Frontal cortex (tissue), 4 donors: Measurements from ENCODE around the gene CYP2A7. TPM values are rescaled to one million over a fixed set of nuclear protein-coding genes. Genes with fewer than 3 reads are reported as not detected.
"Not testable (repeated sequence)": the region's sequence is repeated elsewhere in the genome, so short reads cannot be mapped to it uniquely, and the experiment has no call there.

Experiments
- DNase-seq, 2 donors: peaks; one replicate each; pipeline ENCODE4 v3.0.0; 2012; ENCODE audit warnings: low spot score in 2 of 2
- FAIRE-seq: peaks from 2 replicates; lab custom pipeline; 2012; peaks lifted over from hg19 to GRCh38; lab: Jason Lieb, UNC
- total RNA-seq: library from RNA; depleted of rRNA; stranded (reverse); fragments of >200 nt; gene quantifications from one replicate; pipeline ENCODE4 v1.2.3, GENCODE V29; 2014
- donor health status: control.
- donor health status: control.
- donor health status: control.

The CYP2A7 gene
- total RNA-seq, 1 donor from 2014 or later = not detected

DNA sequence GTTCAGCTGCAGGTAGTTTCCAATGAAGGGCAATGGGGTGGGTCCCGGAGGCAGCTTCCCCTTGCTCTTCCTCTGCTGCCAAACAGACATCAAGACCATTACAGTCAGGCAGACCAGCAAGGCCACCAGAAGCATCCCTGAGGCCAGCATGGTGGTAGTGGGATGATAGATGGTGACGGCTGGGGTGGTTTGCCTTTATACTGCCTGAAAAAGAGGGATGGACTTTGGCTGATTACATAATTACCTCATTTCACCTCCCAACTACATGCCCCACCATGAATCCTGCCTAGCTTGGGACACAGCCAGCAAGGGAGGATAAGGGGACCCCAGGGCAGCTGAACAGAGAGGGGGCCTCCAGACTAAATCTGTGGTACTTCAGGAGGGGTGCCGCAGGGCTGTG is 31.8 kb downstream of the CYP2A7 start, which contains the start of gene CYP2A6:
TSS of gene CYP2A6 (minus strand) at position 171 of the 400 bp plus-strand sequence. CDS start at position 150, 21 bp downstream.
- FAIRE-seq, DNase-seq: not testable (repeated sequence)

DNA sequence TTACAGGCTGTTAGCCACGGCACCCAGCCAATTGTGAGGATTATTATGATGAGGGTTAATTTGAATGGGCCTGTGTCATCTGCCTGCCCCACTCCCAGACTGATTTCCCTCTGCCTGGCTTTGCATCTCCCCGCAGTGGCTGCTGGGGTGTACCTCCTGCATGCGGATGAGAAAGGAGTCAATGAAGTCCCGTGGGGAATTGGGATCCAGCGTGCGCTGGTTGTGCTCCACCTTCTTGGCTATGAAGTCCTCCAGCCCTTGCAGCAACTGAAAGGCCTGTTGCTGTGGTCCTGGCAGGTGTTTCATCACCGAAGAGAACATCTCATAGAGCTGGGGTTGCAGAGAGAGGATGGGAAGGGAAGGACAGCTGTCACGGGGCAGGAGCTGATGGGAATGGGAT is 35.3 kb downstream of the CYP2A7 start:
- FAIRE-seq, DNase-seq: not testable (repeated sequence)

DNA sequence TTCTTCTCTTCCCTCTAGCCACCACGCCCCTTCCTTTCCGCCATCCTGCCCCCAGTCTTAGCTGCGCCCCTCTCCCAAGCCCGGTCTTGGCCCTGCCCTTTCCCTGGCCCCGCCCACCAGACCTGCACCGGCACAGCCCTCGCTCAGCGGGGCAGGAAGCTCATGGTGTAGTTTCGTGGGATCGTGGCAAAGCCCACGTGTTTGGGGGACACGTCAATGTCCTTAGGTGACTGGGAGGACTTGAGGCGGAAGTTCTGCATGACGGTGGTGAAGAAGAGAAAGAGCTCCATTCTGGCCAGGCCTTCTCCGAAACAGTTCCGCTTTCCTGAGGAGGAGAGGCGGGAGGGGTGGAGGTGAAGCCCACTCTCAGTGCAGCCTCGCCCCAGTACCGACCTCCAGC is 38.4 kb downstream of the CYP2A7 start:
- not testable (repeated sequence) for FAIRE-seq, DNase-seq

DNA sequence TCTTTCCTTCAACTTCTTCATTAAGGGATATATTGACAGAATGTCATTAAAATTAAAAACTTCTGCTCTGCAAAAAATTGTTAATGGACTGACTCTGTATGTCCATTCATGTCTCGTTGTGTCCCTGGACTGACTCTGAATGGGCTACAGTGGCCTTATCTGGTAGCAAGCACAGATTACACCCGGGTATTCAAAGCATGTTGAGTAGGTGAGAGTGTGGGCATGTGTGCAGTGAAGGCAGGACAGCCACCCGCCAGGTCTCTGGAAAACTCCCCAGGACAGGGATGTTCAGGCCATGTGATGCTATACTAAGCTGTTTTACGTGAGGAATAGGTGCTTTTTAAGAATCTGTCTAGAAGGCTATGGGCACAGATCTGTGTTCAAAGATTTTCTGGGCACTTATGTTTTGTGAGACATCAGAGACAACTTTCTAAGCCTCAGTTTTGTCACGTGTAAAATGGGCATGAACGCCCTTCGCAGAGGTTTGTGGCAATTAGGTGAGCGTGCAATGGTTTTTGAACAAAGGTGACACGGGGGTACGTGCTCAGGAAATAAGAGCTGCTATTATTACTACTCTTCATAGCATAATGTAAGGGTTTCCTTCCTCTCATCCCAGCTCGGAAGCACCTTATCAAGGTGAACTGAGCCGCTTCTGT is 38.9 kb downstream of the CYP2A7 start:
- DNase-seq, FAIRE-seq: not testable (repeated sequence)

DNA sequence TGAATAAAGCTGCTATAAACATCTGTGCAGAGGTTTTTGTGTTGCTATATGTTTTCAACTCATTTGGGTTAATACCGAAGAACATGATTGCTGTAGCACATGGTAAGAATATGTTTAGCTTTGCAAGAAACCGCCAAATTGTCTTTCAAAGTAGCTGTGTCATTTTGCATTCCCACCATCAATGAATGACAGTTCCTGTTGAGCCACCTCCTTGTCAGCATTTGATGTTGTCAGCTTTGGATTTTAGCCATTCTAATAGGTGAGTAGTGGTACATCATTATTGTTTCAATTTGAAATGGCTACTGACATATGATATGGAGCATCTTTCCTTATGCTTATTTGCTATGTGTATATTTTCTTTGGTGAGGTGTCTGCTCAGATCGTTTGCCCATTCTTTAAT is 40.0 kb downstream of the CYP2A7 start:
- FAIRE-seq, DNase-seq: not testable (repeated sequence)

DNA sequence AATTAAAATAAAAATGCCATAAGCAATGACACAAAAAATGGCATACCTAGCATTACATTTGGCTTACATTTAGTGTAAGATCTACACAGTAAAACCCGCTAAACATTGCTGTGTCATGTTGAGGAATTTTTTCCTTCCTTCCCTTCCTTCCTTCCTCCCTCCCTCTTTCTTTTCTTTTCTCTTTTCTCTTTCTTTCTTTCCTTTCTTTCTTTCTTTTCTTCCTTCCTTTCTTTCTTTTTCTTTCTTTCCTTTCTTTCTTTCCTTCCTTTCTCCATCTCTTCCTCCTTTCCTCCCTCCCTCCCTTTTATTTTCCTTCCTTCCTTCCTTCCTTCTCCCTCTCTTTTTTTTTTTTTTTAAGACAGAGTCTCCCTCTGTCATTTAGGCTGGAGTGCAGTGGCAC is 43.6 kb downstream of the CYP2A7 start:
- not testable (repeated sequence) for FAIRE-seq, DNase-seq

DNA sequence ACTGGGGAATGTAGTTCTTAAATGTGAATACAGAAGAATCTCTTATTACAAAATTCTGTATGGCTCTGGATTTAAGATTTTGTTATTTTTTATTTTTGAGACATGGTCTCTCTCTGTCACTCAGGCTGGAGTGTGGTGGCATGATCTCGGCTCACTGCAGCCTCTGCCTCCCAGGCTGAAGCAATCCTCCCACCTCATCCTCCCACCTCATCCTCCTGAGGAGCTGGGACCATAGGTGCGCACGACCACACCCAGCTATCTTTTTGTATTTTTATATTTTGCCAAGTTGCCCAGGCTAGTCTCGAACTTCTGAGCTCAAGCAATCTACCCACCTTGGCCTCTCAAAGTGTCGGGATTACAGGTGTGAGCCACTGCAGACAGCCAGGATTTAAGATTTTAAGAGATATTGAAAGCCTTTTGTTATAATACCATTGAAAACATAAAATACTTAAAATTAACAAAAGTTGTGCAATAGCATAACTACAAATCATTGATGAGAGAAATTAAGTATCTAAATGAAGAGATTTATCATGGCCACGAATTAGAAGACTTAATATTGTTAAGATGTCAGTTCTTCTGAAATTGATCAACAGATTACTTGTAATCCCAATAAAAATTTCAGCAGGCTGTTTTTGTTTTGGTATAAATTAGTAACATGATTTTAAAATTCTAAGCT is 45.1 kb downstream of the CYP2A7 start:
- no peak for FAIRE-seq
- DNase-seq = no peak

DNA sequence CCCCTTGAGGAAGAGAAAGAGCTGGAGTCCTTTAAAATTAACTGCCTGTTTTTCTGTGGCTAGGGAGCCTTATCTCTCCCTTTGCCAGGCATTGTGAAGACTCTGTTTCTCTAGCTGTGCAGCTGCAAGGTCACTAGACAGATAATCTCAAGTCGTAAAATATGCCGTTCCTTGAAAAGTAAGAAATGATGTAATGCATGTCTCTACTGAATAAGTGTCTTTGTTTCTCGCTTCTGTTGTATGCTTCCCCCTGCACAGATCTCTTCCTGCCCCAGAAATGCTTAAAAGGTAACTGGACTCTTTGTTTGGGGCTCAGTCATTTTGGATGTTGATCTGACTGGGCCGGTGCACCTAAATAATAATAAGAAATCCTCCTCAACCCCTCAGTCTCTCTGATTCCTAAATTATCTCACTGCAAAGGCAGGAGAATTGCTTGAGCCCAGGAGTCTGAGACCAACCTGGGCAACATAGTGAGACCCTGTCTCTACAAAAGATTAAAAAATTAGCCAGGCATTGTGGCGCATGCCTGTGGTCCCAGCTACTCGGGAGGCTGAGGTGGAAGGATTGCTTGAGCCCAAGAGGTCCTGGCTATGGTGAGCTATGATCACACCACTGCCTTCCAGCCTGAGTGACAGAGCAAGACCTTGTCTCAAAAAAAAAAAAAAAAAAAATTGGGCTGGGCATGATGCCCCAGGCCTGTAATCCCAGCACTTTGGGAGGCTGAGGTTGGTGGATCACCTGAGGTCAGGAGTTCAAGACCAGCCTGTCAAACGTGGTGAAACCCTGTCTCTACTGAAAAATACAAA is 48.1 kb downstream of the CYP2A7 start:
- FAIRE-seq, DNase-seq: not testable (repeated sequence)

DNA sequence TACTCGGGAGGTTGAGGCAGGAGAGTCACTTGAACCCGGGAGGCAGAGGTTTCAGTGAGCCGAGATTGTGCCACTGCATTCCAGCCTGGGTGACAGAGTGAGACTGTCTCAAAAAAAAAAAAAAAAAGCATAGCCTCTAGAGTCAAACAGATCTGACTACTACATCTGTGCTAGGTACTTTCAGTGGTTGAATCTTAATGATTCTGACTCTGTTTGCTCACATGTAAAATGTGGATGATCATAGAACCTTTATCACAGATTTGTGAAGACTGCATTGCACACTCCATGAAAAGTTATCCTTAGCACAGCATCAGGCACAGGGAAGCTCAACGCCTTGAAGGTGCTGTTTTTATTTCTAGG is 49.6 kb downstream of the CYP2A7 start:
- not testable (repeated sequence) for FAIRE-seq, DNase-seq

DNA sequence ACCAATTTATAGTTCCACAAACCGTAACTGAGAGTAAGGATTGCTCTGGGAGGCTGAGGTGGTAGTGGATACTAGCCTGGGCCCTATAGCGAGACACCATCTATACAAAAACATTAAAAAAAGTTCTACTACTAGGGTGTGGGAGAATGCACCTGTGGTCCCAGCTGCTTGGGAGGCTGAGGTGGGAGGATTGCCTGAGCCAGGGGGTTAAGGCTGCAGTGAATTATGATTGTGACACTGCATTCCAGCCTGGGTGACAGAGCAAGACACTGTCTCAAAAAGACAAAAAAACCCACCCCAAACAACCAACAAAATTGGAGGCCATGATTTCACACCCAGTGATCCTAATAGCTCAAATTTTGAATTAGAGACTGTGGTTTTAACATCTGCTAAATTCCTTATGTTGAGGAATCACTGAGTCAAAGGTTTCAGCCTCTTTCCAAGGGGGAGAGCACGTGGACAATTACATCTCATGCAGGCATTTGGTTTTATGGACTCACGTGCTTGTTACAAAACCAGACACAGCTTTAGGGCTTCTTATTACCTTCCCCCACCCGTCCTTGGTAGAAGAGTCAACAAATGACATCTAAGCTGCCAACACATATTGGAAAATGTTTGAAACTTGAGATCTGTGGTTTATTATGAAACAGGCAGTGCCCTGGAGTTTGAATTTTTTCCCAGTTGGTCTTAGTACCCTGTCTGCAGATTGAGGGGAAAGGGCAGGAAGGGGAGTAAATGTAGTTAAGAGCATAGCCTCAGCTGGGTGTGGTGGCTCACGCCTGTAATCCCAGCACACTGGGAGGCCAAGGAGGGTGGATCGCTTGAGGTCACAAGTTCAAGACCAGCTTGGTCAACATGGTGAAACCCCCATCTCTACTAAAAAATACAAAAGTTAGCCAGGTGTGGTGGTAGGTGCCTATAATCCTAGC is 50.3 kb downstream of the CYP2A7 start:
- no peak for DNase-seq
- FAIRE-seq = no peak

DNA sequence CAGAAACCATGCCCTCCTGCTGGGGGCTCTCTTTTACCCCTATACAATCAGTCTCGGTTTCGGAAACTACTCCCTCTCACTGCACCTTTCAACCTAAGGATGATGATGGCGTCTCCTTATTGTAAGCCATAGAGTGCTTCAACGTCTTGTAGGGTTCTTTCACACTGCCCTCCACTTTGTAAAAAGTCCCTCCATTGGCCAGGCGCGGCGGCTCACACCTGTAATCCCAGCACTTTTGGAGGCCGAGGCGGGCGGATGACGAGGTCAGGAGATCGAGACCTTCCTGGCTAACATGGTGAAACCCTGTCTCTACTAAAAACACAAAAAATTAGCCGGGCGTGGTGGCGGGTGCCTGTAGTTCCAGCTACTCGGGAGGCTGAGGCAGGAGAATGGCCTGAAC is 51.3 kb downstream of the CYP2A7 start:
- FAIRE-seq, DNase-seq: not testable (repeated sequence)

DNA sequence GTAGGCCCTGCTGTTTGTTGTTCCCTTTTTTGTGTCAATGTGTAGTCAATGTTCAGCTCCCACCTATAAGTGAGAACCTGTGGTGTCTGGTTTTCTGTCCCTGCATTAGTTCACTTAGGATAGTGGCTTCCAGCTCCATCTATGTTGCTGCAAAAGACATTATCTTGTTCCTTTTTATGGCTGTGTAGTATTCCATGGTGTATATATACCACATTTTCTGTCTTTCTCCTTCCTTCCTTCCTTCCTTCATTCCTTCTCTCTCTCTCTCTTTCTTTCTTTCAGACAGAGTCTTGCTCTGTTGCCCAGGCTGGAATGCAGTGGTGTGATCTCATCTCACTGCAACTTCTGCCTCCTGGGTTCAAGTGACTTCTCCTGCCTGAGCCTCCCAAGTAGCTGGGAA is 52.8 kb downstream of the CYP2A7 start:
- no peak for DNase-seq
- FAIRE-seq = no peak

DNA sequence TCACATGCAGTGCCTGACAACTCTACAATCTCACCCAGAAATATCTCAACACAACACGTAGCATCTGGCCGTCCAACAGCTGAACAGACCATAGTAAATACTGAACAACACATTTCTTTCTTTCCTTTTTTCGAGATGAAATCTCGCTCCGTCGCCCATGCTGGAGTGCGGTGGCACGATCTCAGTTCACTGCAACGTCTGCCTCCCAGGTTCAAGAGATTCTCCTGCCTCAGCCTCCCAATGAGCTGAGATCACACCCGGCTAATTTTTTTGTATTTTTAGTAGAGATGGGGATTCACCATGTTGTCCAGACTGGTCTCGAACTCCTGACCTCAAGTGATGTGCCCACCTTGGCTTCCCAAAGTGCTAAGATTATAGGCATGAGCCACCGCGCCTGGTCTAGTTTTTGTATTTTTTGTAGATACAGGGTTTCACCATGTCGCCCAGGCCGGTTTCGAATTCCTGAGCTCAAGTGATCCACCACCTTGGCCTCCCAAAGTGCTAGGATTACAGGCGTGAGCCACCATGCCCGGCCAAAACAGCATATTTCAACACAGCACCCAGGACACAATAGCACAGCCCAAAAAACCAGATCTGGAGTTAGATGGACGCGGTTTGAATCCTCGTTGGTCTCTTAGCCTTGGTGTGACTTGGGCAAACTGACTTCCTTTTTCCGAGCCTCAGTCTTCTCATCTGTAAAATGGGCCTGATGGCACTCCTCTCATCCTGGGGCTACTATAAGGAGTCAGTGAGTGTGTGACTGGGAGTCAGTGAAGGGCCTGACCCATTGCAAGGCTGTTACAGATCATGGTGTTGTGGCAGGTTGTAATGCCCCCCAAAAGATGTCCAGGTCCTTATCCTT is 54.4 kb downstream of the CYP2A7 start:
- no peak for FAIRE-seq

DNA sequence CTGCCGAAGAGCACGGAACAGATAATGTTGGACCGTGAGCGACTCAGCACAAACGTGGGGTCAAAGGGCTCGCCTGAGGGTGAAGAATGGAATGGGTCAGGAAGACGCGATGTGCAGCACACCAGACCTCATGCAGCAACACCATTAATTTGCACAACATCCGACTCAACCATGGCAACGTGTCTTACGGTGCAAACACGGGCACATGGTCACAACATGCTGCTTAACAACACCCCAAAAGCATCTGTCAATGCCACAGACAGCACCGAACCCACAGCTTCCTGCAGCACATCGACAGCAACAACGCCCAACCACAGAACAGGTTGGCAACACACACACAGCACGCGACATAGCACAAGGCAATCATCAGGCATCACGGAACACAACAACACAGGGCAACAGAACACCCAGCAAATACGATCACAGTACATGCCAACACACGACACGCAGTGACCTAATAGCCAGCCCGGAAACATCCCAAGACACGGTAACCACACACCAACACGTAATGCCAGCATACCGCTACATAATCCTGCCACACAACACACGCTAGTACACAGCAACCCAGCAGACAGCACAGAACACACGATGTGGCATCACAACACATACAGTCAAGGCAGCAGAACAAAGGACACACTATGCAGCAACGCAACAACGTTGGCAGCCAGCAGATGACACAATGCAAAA is 55.2 kb downstream of the CYP2A7 start:
- not testable (repeated sequence) for FAIRE-seq, DNase-seq

More for the DNA sequence above, 54.4 kb downstream of the CYP2A7 start:
- DNase-seq = no peak

DNA sequence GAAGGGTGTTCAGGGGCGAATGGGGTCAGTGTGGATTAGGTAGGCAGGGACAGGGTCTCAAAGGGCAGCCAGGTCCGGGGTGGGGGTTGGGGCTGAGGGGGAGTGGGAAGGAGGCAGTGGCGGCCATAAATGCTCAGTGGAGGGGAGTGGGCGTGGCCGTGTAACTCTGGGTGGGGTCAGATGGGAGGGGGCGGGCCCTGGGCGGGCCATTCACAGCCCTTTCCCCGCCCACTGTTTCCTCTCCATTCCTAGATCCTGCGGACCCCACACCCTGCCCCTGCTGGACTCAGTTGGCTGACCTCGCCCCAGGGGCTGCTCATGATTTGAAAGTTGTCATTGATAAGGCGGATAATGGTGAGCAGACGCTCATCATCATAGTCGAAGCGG is 55.7 kb downstream of the CYP2A7 start:
- not testable (repeated sequence) for FAIRE-seq

DNA sequence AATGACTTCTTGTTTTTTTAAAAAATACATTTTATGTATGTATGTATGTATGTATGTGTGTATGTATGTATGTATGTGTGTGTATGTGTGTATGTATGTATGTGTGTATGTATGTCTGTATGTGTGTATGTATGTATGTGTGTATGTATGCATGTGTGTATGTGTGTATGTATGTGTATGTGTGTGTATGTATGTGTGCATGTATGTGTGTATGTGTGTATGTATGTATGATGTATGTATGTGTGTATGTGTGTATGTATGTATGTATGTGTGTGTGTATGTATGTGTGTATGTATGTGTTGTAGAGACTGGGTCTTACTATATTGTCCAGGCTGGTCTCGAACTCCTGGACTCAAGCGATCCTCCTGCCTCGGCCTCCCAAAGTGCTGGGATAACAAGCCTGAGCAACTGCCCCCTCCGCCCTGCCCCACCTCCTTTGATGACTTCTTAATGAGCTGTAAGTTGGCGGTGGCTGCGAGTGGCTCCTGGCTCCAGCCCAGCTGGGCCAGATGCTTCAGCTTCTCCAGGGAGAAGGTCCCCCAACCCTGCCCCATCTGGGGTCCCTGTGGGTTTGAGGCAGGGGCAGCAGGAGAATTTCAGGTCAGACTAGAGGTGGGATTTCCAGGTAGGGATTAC is 56.5 kb downstream of the CYP2A7 start:
- not testable (repeated sequence) for DNase-seq
- peak; percentile 36 for FAIRE-seq

More for the DNA sequence above, 55.7 kb downstream of the CYP2A7 start:
- not testable (repeated sequence) for DNase-seq
